ENCODE results near the gene UNC45A.

Gene UNC45A

GRCh38 chr15:90959894-90960293, 24.8 kb downstream of the UNC45A start:
- no peak for DNase-seq (ENCODE audit: low spot score)

GRCh38 chr15:90960298-90961091, 25.4 kb downstream of the UNC45A start:
- DNase-seq (ENCODE audit: low spot score) = no peak

GRCh38 chr15:90962021-90962420, 26.9 kb downstream of the UNC45A start:
- no peak for DNase-seq (ENCODE audit: low spot score)

GRCh38 chr15:90966262-90966661, 31.2 kb downstream of the UNC45A start:
- DNase-seq (ENCODE audit: low spot score) = no peak

- DNase-seq (ENCODE audit: low spot score) = no peak
Measured at GRCh38 chr15:90967206-90967605, 32.1 kb downstream of the UNC45A start.

- no peak for DNase-seq (ENCODE audit: low spot score)
Measured at GRCh38 chr15:90968434-90968833, 33.3 kb downstream of the UNC45A start.

- DNase-seq (ENCODE audit: low spot score) = no peak
Measured at GRCh38 chr15:90970274-90970673, 35.2 kb downstream of the UNC45A start.

GRCh38 chr15:90972133-90972532, 37.0 kb downstream of the UNC45A start:
- no peak for DNase-seq (ENCODE audit: low spot score)

GRCh38 chr15:90974216-90974615, 39.1 kb downstream of the UNC45A start:
- DNase-seq (ENCODE audit: low spot score) = no peak

GRCh38 chr15:90979582-90979981, 44.5 kb downstream of the UNC45A start:
- DNase-seq (ENCODE audit: low spot score) = no peak

GRCh38 chr15:90981681-90982080, 46.6 kb downstream of the UNC45A start:
- no peak for DNase-seq (ENCODE audit: low spot score)

GRCh38 chr15:90982135-90982534, 47.0 kb downstream of the UNC45A start:
- no peak for DNase-seq (ENCODE audit: low spot score)

- no peak for DNase-seq (ENCODE audit: low spot score)
Measured at GRCh38 chr15:90986790-90987507, 51.9 kb downstream of the UNC45A start.

GRCh38 chr15:90987561-90988141, 52.6 kb downstream of the UNC45A start:
- DNase-seq (ENCODE audit: low spot score) = no peak

- DNase-seq (ENCODE audit: low spot score) = no peak
Measured at GRCh38 chr15:90988296-90988695, 53.2 kb downstream of the UNC45A start.

- no peak for DNase-seq (ENCODE audit: low spot score)
Measured at GRCh38 chr15:90989040-90989768, 54.1 kb downstream of the UNC45A start.

GRCh38 chr15:90990446-90990845, 55.4 kb downstream of the UNC45A start:
- no peak for DNase-seq (ENCODE audit: low spot score)

GRCh38 chr15:90991587-90992285, 56.7 kb downstream of the UNC45A start:
- DNase-seq (ENCODE audit: low spot score) = no peak

GRCh38 chr15:90994059-90994416, 59.0 kb downstream of the UNC45A start:
- DNase-seq (ENCODE audit: low spot score) = no peak

GRCh38 chr15:90994417-90995311, 59.6 kb downstream of the UNC45A start, which contains the start of gene PRC1:
PRC1 (minus strand) TSS chr15:90994535; CDS start chr15:90994417, 118 bp downstream.
- peak; percentile 98 for DNase-seq (ENCODE audit: low spot score)
